SK-N-SH (cell line): ENCODE measurements around the gene ITSN2. TPM values are rescaled to one million over a fixed set of nuclear protein-coding genes. Genes with fewer than 3 reads are reported as not detected.

Experiments
- CTCF ChIA-PET: fragments of 300-600, 350-600 bp; formaldehyde crosslinking; extraction: SDS; loops from one replicate; lab custom pipeline; 2021; lab: Yijun Ruan, JAX
- POLR2A ChIA-PET: fragments of 350-600 bp; sonication (Branson Sonifier 250); formaldehyde crosslinking; extraction: SDS; loops from one replicate; lab custom pipeline; 2020; ENCODE audit warnings: antibody characterized with exemption, inconsistent platforms; lab: Yijun Ruan, JAX
- DNase-seq: peaks from one replicate; pipeline ENCODE4 v3.0.0; 2012
- H2AFZ ChIP-seq: fragments of 200-600 bp; sonication (generic); 2 replicates; pipeline ENCODE4 v1.8.1; 2016; ENCODE audit warnings: antibody characterized with exemption, mild to moderate bottlenecking, low read depth
- H3F3A ChIP-seq: fragments of 200-600 bp; sonication (generic); replicated peaks from 2 replicates; pipeline ENCODE3; 2016; ENCODE audit warnings: antibody characterized with exemption, mild to moderate bottlenecking; ENCODE audit not compliant: insufficient read depth
- H3K27ac ChIP-seq, 2 experiments: fragments of 200-500 bp in 1 of 2; fragments of 200-600 bp in 1 of 2; sonication (Bioruptor generic) in 1 of 2; sonication (generic), shearing (Covaris generic) in 1 of 2; 2 replicates each; pipeline versions ENCODE4 v1.5.1 to v1.6.1; 2014 to 2016; ENCODE audit warnings: low read depth in 2 of 2, inconsistent platforms in 1 of 2, low read length in 1 of 2, mild to moderate bottlenecking in 1 of 2, mixed read lengths in 1 of 2
- H3K27me3 ChIP-seq: fragments of 200-600 bp; sonication (generic), shearing (Covaris generic); 2 replicates; pipeline ENCODE4 v1.6.1; 2016; ENCODE audit warnings: mixed run types; ENCODE audit not compliant: insufficient read depth
- H3K36me3 ChIP-seq, 2 experiments: fragments of 200-500 bp in 1 of 2; fragments of 200-600 bp in 1 of 2; sonication (Bioruptor generic) in 1 of 2; sonication (generic) in 1 of 2; replicated peaks in 1 of 2; 2 replicates each; pipeline versions ENCODE3 to v1.5.1; 2014 to 2016; ENCODE audit warnings: low read length in 1 of 2, mild to moderate bottlenecking in 1 of 2; ENCODE audit not compliant: insufficient read depth in 2 of 2, control insufficient read depth in 1 of 2
- H3K4me1 ChIP-seq, 2 experiments: fragments of 200-500 bp in 1 of 2; fragments of 200-600 bp in 1 of 2; sonication (Bioruptor generic) in 1 of 2; sonication (generic), shearing (Covaris generic) in 1 of 2; 2 replicates each; pipeline versions ENCODE4 v1.5.1 to v1.6.1; 2014 to 2016; ENCODE audit warnings: low read depth in 1 of 2, low read length in 1 of 2, mixed run types in 1 of 2; ENCODE audit not compliant: insufficient read depth in 2 of 2, control insufficient read depth in 1 of 2
- H3K4me2 ChIP-seq: fragments of 200-600 bp; sonication (generic), shearing (Covaris generic); 2 replicates; pipeline ENCODE4 v1.6.1; 2017; ENCODE audit warnings: mixed run types
- H3K4me3 ChIP-seq, 2 experiments: fragments of 200-500 bp in 1 of 2; fragments of 200-600 bp in 1 of 2; sonication (Bioruptor generic) in 1 of 2; sonication (generic), shearing (Covaris generic) in 1 of 2; 2 replicates each; pipeline versions ENCODE4 v1.5.1 to v1.8.1; 2014 to 2016; ENCODE audit warnings: low read depth in 2 of 2, inconsistent platforms in 1 of 2, low read length in 1 of 2, mild to moderate bottlenecking in 1 of 2, mixed read lengths in 1 of 2, moderate library complexity in 1 of 2
- H3K79me2 ChIP-seq: fragments of 200-600 bp; sonication (generic); 2 replicates; pipeline ENCODE4 v1.8.1; 2017; ENCODE audit warnings: mild to moderate bottlenecking; ENCODE audit not compliant: insufficient read depth
- H3K9ac ChIP-seq: fragments of 200-600 bp; sonication (generic); 2 replicates; pipeline ENCODE4 v1.6.1; 2017; ENCODE audit warnings: mixed run types
- H3K9me2 ChIP-seq: fragments of 200-600 bp; sonication (generic); 2 replicates; pipeline ENCODE4 v1.6.1; 2017; ENCODE audit warnings: mixed run types
- H3K9me3 ChIP-seq: fragments of 200-600 bp; sonication (generic); 2 replicates; pipeline ENCODE4 v1.6.1; 2017; ENCODE audit warnings: mixed run types, mild to moderate bottlenecking, moderate library complexity
- H4K20me1 ChIP-seq: fragments of 200-600 bp; sonication (generic); 2 replicates; pipeline ENCODE4 v1.6.1; 2017; ENCODE audit warnings: mild to moderate bottlenecking, mixed run types; ENCODE audit not compliant: insufficient read depth
- CHD2 ChIP-seq: fragments of 150-350 bp; IDR thresholded peaks from 2 replicates; pipeline ENCODE4 v1.6.1; 2018; ENCODE audit warnings: low read length; ENCODE audit not compliant: partially characterized antibody
- ELF1 ChIP-seq: IDR thresholded peaks from 2 replicates; pipeline ENCODE4 v1.4.0; 2012
- EP300 ChIP-seq, 2 experiments: IDR thresholded peaks; 2 replicates each; pipeline versions ENCODE4 v1.4.0 to v1.6.1; 2012; ENCODE audit warnings: borderline replicate concordance in 1 of 2, low read depth in 1 of 2, low read length in 1 of 2
- EZH2phosphoT487 ChIP-seq: fragments of 200-600 bp; sonication (generic); IDR thresholded peaks from 2 replicates; pipeline ENCODE4 v1.6.1; 2017; ENCODE audit warnings: low read depth, mixed run types, mild to moderate bottlenecking, antibody characterized with exemption, moderate library complexity, borderline replicate concordance
- FOSL2 ChIP-seq: IDR thresholded peaks from 2 replicates; pipeline ENCODE4 v1.4.0; 2012; ENCODE audit warnings: low read depth, mild to moderate bottlenecking, moderate library complexity, borderline replicate concordance
- FOXJ3 ChIP-seq: sonication (generic); formaldehyde crosslinking; IDR thresholded peaks from 2 replicates; pipeline ENCODE4 v1.5.1; 2020; ENCODE audit warnings: mild to moderate bottlenecking, missing genetic modification reagents
- JUND ChIP-seq: IDR thresholded peaks from 2 replicates; pipeline ENCODE4 v1.4.0; 2012
- MXI1 ChIP-seq: IDR thresholded peaks from 2 replicates; pipeline ENCODE4 v1.6.1; 2012; ENCODE audit warnings: mild to moderate bottlenecking, low read depth, low read length, improper control_type of control experiment
- NRF1 ChIP-seq: IDR thresholded peaks from 2 replicates; pipeline ENCODE4 v1.6.1; 2012; ENCODE audit warnings: low read depth, mild to moderate bottlenecking, low read length
- POLR2AphosphoS5 ChIP-seq: IDR thresholded peaks from 2 replicates; pipeline ENCODE4 v1.6.1; 2012; ENCODE audit warnings: low read depth, low read length
- RCOR1 ChIP-seq: fragments of 150-350 bp; IDR thresholded peaks from 2 replicates; pipeline ENCODE4 v1.6.1; 2017; ENCODE audit warnings: antibody characterized with exemption, low read length
- RFX5 ChIP-seq: IDR thresholded peaks from 2 replicates; pipeline ENCODE4 v1.6.1; 2012; ENCODE audit warnings: mild to moderate bottlenecking, improper control_type of control experiment, low read length
- SMC3 ChIP-seq: IDR thresholded peaks from 2 replicates; pipeline ENCODE4 v1.6.1; 2012; ENCODE audit warnings: low read depth, low read length, improper control_type of control experiment
- YY1 ChIP-seq: IDR thresholded peaks from 2 replicates; pipeline ENCODE4 v1.4.0; 2012; ENCODE audit warnings: low read depth, mild to moderate bottlenecking
- WGBS: methylation state at CpG from one replicate; pipeline ENCODE4 v1.1.6; 2017; ENCODE audit warnings: low lambda C conversion rate; 5-methylcytosine and 5-hydroxymethylcytosine counted together
- polyA plus RNA-seq, 3 experiments: library from polyadenylated mRNA; depleted of rRNA; stranded (reverse); fragments of >200 nt; gene quantifications; 2 replicates each; pipeline ENCODE4 v1.2.3, GENCODE V29; 2012
- TF ChIP-seq, protein P1 (sequence below): IDR thresholded peaks from 2 replicates; pipeline ENCODE4 v1.4.0; 2012; ENCODE audit warnings: low read depth, borderline replicate concordance
- TF ChIP-seq, protein P2 (sequence below): IDR thresholded peaks from 2 replicates; pipeline ENCODE4 v1.6.1; 2012; ENCODE audit warnings: mild to moderate bottlenecking, low read depth, low read length, moderate library complexity

Gene ITSN2
- polyA plus RNA-seq, 1 of the 3 experiments (the other 2 are of a cell fraction) = 11.9 TPM

DNA sequence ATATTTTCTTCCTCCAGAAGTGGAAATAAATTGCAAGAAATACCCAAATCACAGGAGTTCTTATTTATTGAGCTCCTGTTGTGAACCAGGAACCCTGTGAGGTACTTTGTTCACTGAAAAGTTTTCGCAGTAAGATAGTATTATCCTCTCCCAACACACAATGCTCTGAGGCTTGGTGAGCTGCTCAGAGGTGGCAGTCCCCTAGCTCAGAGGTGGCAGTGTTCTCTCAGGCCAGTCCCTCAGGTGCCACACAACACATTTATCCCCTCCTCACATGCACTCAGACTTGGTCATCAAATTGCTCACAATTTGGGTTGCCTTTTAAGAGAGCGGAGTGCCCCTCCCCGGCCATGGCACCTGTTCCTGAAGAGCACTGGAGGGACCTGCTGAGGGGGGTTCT, 159.5 kb downstream of the ITSN2 start:
- H4K20me1 ChIP-seq = no peaks in the 10 kb centered on the region
- H3F3A ChIP-seq = no peaks in the 10 kb centered on the region
- no peak for DNase-seq
- 100% methylated on average over 3 of the region's 3 CpGs for WGBS
- H3K9me3 ChIP-seq = no peaks in the 10 kb centered on the region
- no peak overlapping the region for H3K4me2 ChIP-seq
- no peak for TF ChIP-seq EZH2phosphoT487
- no peak for TF ChIP-seq EP300 (IDR thresholded peaks at IDR 0.05; ENCODE audit: borderline replicate concordance in 1 of 2, low read depth in 1 of 2, low read length in 1 of 2)
- TF ChIP-seq MXI1 = no peak
- TF ChIP-seq FOSL2 = no peak
- no peak for TF ChIP-seq SMC3
- TF ChIP-seq YY1 = no peak
- no peak for TF ChIP-seq CHD2
- TF ChIP-seq POLR2AphosphoS5 = no peak
- no peak for TF ChIP-seq RCOR1
- no peak for TF ChIP-seq FOXJ3
- TF ChIP-seq, protein P1, sequence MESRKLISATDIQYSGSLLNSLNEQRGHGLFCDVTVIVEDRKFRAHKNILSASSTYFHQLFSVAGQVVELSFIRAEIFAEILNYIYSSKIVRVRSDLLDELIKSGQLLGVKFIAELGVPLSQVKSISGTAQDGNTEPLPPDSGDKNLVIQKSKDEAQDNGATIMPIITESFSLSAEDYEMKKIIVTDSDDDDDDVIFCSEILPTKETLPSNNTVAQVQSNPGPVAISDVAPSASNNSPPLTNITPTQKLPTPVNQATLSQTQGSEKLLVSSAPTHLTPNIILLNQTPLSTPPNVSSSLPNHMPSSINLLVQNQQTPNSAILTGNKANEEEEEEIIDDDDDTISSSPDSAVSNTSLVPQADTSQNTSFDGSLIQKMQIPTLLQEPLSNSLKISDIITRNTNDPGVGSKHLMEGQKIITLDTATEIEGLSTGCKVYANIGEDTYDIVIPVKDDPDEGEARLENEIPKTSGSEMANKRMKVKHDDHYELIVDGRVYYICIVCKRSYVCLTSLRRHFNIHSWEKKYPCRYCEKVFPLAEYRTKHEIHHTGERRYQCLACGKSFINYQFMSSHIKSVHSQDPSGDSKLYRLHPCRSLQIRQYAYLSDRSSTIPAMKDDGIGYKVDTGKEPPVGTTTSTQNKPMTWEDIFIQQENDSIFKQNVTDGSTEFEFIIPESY = no peak
- TF ChIP-seq JUND = no peak
- no peak for TF ChIP-seq RFX5
- no peak for TF ChIP-seq NRF1
- TF ChIP-seq, protein P2, sequence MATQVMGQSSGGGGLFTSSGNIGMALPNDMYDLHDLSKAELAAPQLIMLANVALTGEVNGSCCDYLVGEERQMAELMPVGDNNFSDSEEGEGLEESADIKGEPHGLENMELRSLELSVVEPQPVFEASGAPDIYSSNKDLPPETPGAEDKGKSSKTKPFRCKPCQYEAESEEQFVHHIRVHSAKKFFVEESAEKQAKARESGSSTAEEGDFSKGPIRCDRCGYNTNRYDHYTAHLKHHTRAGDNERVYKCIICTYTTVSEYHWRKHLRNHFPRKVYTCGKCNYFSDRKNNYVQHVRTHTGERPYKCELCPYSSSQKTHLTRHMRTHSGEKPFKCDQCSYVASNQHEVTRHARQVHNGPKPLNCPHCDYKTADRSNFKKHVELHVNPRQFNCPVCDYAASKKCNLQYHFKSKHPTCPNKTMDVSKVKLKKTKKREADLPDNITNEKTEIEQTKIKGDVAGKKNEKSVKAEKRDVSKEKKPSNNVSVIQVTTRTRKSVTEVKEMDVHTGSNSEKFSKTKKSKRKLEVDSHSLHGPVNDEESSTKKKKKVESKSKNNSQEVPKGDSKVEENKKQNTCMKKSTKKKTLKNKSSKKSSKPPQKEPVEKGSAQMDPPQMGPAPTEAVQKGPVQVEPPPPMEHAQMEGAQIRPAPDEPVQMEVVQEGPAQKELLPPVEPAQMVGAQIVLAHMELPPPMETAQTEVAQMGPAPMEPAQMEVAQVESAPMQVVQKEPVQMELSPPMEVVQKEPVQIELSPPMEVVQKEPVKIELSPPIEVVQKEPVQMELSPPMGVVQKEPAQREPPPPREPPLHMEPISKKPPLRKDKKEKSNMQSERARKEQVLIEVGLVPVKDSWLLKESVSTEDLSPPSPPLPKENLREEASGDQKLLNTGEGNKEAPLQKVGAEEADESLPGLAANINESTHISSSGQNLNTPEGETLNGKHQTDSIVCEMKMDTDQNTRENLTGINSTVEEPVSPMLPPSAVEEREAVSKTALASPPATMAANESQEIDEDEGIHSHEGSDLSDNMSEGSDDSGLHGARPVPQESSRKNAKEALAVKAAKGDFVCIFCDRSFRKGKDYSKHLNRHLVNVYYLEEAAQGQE = no peak
- no peak for TF ChIP-seq ELF1
- H3K4me1 ChIP-seq = no peaks in the 10 kb centered on the region; a peak in 1 of 4 replicates
- CTCF ChIA-PET = interaction anchor here (1.2 kb wide), 1 partner anchor 14 kb away, joined by 3 read pairs; no protein-coding TSS in a partner anchor
- no peak overlapping the region for H3K4me3 ChIP-seq
- H3K9ac ChIP-seq = no peak overlapping the region
- H3K79me2 ChIP-seq = no peaks in the 10 kb centered on the region
- no peaks in the 10 kb centered on the region for H3K9me2 ChIP-seq
- H2AFZ ChIP-seq = no peak overlapping the region
- no peak overlapping the region for H3K27ac ChIP-seq
- no peaks in the 10 kb centered on the region for H3K27me3 ChIP-seq
- POLR2A ChIA-PET = no interaction called here
- H3K36me3 ChIP-seq = peaks cover 0 to 23% of the 10 kb centered on the region in 2 experiments
